GM12864 (cell line): ENCODE results near the gene MEF2C.

Experiments used
- DNase-seq: peaks from one replicate; pipeline ENCODE4 v3.0.0-alpha.2; 2011; ENCODE audit warnings: low read depth
- H3K4me3 ChIP-seq: 2 replicates; pipeline ENCODE4 v1.5.1; 2011; ENCODE audit warnings: mild to moderate bottlenecking, low read depth, low read length, control low read depth
- TF ChIP-seq, protein P1 (sequence below): IDR thresholded peaks from 2 replicates; pipeline ENCODE4 v1.5.1; 2011; ENCODE audit warnings: low read depth, mild to moderate bottlenecking, moderate library complexity, low read length, control low read depth, inconsistent platforms; ENCODE audit errors: missing control alignments

Gene MEF2C

GRCh38 chr5:88824892-88825583 is 57.9 kb downstream of the MEF2C start:
- TF ChIP-seq, protein P1, sequence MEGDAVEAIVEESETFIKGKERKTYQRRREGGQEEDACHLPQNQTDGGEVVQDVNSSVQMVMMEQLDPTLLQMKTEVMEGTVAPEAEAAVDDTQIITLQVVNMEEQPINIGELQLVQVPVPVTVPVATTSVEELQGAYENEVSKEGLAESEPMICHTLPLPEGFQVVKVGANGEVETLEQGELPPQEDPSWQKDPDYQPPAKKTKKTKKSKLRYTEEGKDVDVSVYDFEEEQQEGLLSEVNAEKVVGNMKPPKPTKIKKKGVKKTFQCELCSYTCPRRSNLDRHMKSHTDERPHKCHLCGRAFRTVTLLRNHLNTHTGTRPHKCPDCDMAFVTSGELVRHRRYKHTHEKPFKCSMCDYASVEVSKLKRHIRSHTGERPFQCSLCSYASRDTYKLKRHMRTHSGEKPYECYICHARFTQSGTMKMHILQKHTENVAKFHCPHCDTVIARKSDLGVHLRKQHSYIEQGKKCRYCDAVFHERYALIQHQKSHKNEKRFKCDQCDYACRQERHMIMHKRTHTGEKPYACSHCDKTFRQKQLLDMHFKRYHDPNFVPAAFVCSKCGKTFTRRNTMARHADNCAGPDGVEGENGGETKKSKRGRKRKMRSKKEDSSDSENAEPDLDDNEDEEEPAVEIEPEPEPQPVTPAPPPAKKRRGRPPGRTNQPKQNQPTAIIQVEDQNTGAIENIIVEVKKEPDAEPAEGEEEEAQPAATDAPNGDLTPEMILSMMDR = no peak
- DNase-seq = no peak

DNA sequence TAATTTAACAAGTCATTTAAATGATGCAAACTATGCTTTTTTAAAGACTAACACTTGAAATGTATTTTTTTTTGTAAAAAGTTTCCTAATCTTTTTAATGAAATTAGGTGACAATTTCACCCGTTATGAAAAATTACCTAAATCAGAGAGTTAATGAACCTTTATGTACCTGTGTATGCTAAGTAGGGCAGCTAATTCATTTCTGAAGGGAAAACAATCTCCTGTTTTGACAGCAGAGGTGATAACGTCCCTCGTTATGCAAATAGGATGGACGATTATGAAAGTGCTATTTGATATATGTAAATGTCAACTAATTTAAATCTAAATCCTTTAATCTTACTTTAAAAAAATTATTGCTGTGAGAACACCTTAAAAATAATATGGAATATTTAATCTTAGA is 58.8 kb downstream of the MEF2C start:
- TF ChIP-seq, protein P1 = no peak
- H3K4me3 ChIP-seq = no peak overlapping the region; the same call in 1 of the 2 replicates
- DNase-seq = no peak

More at GRCh38 chr5:88824892-88825583, 57.9 kb downstream of the MEF2C start:
- H3K4me3 ChIP-seq = peak overlapping the region; percentile 41; the same call in 1 of the 2 replicates

GRCh38 chr5:88823201-88823600 is 59.8 kb downstream of the MEF2C start:
- peak overlapping the region; percentile 67 for H3K4me3 ChIP-seq
- no peak for DNase-seq
- TF ChIP-seq, protein P1 = no peak

DNA sequence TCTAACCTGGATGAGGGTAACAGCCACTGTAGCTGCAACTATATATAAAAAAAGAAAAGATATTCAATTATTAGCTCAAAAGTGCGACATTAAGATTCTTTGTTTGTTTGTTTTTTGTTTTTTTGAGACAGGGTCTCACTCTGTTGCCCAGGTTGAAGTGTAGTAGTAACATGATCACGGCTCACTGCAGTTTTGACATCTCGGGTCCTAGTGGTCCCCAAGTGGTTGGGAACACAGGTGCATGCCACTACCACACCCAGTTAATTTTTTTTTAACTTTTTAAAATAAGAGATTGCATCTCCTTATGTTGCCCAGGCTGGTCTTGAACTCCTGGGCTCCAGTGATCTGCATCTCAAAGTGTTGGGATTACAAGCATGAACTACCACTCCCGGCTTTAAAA is 61.8 kb downstream of the MEF2C start:
- TF ChIP-seq, protein P1 = peak; percentile 29
- no peak for DNase-seq
- H3K4me3 ChIP-seq = peak overlapping the region; percentile 67; the same call in 1 of the 2 replicates

DNA sequence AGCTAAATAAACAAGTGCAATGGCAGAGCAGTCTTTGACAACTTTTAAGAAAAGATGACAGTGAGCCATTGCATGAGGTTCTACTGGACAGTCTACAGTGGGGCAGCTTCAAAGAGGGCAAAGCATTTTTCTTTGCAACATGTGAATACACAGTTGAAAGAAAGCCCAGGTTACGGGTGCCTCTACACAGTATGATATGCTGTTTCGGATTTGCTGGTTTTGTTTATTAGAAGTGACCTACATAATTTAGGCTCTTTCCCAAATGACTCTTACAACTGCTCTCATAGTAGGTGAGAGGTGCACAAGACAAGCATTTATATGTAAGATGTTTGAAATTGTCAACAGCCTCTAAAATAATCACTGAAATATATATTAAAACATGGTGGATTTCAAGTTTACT is 62.4 kb downstream of the MEF2C start:
- DNase-seq = no peak
- TF ChIP-seq, protein P1 = no peak
- peak overlapping the region; percentile 67 for H3K4me3 ChIP-seq

DNA sequence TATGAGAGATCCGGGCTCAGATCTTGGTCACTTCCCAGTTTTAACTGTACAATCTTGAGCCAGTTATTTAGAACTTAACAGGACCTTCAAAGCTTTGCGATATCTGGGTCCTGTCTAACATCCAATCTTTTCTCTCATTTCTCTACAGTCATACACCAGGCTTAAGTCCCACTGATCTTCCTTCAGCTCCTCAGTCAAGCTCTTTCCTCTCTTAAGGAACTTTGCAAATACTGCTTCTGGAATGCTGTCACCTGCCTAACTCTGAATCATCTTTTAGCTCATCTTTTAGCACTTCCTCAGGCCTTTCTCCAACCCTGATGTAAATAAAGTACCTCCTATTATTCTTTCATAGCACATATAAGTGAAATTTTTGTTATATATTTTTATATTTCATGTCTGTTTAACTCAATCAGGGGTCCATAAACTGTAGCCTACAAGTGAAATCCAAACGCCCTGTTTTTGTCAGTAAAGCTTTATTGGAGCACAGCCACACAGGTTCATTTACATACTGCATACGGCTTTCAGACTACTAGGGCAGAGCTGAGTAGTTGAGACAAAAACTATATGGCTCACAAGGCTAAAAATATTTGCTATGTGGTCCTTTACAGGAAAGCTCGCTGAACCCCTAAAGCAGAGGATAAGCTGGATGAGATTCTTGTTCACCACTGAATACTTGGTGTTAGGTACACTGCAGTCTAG is 63.5 kb downstream of the MEF2C start:
- peak overlapping the region; percentile 20; the same call in 1 of the 2 replicates for H3K4me3 ChIP-seq
- TF ChIP-seq, protein P1 = no peak
- no peak for DNase-seq
